Fibroblast of skin of abdomen (primary cell): ENCODE measurements around the gene ARHGEF4.

Source experiments
- DNase-seq: peaks from one replicate; pipeline ENCODE4 v3.0.0-alpha.2; 2013

ARHGEF4 gene

GRCh38 chr2:130851624-130852382 lies 15.1 kb downstream of the ARHGEF4 start:
- no peak for DNase-seq

- no peak for DNase-seq
These were observed 15.9 kb downstream of the ARHGEF4 start for GRCh38 chr2:130852521-130853115.

DNA sequence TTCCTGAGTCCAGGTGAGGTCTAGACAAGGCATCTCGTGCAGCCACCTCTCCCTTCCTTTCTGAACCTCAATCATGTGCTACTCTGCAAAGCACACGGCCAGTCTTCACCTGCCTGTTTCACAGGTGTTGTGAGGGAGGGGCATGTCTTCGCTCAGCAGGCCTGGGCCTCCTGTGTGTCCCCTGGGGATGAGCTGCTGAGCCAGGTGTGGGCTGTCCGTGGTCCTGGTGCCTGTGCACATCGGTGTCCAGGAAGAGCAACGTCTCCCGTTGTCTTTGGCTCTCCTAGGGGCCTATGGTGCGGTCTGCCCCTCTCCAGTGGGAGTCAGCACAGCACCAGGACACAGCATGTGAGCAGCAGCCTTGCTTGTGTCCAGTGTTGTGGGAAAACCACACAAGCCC lies 16.7 kb downstream of the ARHGEF4 start:
- no peak for DNase-seq

GRCh38 chr2:130854301-130854700 lies 17.6 kb downstream of the ARHGEF4 start:
- no peak for DNase-seq

- peak; percentile 83 for DNase-seq
These were observed 28.4 kb downstream of the ARHGEF4 start for GRCh38 chr2:130864830-130865800.

DNA sequence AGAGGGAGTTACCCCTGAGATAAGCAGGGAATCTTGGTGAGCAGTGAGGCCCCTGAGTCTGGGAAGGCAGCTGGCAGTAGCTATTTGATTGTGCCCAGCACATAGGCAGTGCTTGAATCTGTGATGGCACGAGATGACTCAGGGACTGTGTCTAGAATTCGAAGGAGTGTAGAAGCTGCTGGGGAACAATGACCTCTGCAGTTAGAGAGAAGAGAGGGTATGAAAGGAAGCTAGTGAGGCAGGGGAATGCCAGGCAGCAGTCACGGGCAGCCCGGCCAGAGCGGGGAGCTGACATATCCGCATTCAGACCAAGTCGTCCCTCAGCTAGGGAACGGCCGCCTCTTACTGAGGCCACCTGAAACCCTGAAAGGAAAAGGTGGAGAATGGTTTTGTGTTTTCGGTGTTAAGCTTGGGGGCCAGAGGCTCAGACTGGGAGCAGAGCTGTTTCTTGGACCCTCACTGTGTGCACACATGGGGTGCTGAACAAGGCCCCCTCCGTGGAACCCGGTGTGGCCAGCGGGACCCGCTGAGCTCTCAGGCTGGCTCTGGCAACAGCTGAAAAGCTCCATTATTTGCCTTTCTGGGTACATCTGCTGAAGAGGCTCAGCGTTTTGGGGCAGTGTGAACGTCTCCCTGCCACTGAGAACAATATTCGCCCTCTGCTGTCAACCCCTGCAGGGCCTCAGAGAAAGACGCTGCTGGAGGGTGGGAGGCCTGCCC lies 32.9 kb downstream of the ARHGEF4 start:
- no peak for DNase-seq

GRCh38 chr2:130870161-130870485 lies 33.4 kb downstream of the ARHGEF4 start:
- no peak for DNase-seq

- DNase-seq, result no peak
These were observed 34.1 kb downstream of the ARHGEF4 start for GRCh38 chr2:130870779-130871178.

DNA sequence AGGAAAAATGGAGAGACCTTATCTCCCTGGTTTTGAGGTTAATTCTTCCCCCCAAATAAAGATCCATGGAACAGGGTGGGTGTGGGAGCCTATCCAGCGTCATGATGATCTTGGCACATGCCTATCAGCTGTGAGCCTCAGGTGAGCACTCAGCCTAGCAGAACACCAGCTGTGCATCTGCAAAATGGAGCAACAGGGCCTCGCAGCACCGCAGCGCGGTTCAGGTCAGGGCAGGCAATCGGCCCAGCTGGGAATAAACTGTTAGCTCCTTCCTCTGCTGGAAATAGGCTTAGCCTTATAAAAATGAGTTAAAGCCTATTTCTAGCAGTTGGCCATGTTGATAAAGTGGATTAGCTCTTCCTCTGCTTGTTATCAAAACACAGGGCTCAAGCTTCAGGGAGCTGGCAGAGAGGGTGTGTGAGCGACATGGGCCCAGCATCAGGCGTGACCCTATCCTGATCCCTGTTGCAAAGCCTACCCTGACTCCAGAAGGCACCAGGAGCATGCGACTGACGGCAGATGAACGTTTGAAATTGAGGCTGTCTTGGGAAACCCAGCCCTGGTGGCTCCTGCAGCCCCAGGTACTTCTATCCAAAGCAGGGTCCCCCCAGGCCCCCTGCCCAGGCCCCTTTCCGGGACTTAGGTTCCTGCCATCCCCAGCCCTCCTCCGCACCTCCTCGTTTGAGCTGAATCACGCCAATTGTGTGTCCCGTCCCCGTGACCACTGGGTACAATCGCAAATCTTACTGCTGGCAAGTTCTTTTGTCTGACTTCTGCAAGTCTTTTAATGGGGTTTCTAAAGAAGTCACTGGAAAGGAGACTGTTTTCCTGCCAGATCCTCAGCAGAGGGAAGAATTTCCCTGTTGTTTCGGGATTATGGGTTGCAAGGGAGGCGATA lies 35.4 kb downstream of the ARHGEF4 start:
- DNase-seq, result no peak

DNA sequence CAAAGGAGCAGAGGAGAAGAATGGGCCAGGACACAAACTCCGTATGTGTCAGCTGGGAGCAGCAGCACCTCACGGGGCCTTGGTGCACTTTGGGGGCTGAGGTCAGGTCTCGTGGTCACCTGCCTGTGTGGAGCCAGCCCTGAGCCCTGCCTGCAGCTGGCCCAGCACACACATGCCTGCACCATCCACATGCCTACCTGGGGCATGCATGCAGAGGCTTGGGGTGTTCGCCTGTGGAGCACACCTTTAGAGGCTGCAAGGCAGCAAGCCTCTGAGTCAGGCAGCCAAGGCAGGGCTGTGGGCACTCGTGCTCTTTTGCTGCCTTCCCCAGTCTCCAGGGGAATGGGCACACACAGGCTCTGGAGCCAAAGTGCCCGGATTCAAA lies 36.0 kb downstream of the ARHGEF4 start:
- DNase-seq, result no peak

DNA sequence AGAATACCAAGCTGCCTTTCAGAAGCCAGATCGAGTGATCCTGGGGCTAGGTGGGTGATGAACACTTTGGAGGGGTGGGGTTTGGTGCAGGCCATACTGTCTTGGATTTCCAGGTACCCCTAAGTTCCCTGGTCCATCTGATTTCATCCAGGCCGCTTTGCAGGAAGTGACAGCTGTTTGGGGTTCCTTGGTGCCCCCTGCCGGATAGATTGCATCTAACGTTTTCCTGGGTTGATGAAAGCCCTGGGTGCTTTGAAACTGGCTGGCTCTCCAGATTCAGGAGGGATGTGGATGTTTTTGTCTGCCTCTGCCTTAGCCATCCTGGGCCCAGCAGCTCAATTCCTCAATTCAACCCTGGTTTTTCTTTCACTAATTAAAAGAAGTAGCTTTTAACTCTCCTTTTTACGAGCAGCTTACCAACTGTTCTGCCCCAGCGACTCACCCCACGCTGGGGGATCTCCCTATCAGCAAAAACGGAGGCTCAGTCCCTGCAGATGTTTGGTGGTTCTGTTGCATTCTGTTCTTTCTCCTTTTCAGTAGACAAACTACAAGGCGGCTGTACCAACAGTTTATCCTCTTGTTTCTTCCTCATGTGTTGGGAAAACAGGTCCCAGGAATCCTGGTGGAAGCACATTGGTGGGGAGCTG lies 37.1 kb downstream of the ARHGEF4 start:
- peak; percentile 62 for DNase-seq

- no peak for DNase-seq
These were observed 37.8 kb downstream of the ARHGEF4 start for GRCh38 chr2:130874512-130874911.

GRCh38 chr2:130875935-130876334 lies 39.2 kb downstream of the ARHGEF4 start:
- no peak for DNase-seq

- no peak for DNase-seq
These were observed 40.5 kb downstream of the ARHGEF4 start for GRCh38 chr2:130877258-130877657.

DNA sequence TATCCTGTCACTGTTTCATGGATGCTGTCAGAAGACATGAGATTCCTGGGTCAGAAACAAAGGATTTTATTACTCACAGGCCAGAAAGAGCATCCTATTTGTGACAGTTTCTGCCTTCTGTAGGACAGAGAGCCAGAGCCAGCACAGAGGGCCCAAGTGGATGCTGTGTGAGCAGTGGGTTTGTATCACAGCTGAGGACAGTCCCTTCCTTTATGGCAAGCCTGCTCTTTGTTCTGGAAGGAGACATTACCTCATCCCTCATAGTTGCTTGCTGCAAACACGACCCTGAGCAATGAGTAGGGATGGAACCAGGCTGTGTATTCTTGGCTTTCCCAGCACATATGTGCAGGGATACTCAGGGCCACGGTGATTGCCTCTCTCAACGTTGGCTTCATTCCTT lies 41.6 kb downstream of the ARHGEF4 start:
- no peak for DNase-seq

- no peak for DNase-seq
These were observed 42.2 kb downstream of the ARHGEF4 start for GRCh38 chr2:130878933-130879332.

GRCh38 chr2:130882111-130882690 lies 45.5 kb downstream of the ARHGEF4 start:
- DNase-seq, result no peak

DNA sequence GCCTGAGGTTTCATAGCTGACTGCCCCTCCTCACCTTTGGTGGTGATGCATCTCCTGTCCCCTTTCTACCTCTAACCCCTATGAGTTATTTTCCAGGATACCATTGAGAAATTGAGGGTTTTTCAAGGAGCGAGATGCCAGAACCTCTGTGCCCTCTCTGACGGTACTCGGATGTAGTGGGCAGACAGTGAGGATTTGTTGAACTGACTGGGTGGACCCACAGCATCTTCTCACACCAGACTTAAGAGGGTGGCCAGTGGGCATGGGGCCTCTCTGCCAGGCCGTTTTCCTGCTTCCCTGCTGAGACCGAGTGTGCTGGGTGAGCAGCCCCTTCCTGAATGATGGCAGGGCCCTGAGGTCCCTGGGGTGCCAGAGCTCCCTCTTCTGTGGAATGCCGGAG lies 46.3 kb downstream of the ARHGEF4 start:
- no peak for DNase-seq

DNA sequence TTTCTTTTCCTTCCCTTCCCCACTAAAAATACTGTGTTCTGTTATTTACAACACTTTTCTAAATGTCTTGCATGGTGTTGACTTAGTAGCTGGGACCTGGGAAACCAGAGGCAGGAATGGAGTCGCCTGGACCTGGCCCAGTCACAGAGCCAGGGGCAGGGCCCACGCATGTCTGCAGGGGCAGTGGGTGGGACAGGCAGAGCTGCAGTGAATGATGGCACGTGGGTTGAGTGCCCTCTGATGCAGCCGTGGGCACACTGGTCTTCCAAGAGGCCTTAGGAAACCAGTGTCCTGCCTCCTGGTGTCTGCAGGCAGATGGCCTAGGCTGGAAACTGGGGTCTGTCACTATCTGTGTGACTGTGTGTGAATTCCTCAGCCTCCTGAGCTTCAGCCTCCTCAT lies 46.8 kb downstream of the ARHGEF4 start:
- no peak for DNase-seq

- DNase-seq, result no peak
These were observed 47.3 kb downstream of the ARHGEF4 start for GRCh38 chr2:130884013-130884412.

- DNase-seq, result no peak
These were observed 47.8 kb downstream of the ARHGEF4 start for GRCh38 chr2:130884503-130884902.
